ES-I3 (cell line): Measurements from ENCODE around the gene AGTRAP.
A peak's percentile ranks its signal among the peaks of the same experiment; 100 is the strongest.

Source experiments
- H3K36me3 ChIP-seq: 2 replicates; pipeline ENCODE4 v1.6.1; 2013; ENCODE audit warnings: mild to moderate bottlenecking, low read length, control low read depth, moderate library complexity; ENCODE audit not compliant: insufficient read depth
- H3K4me1 ChIP-seq: 2 replicates; pipeline ENCODE4 v1.6.1; 2013; ENCODE audit warnings: mild to moderate bottlenecking, control low read depth, low read length; ENCODE audit not compliant: insufficient read depth
- H3K9ac ChIP-seq: 2 replicates; pipeline ENCODE4 v1.6.1; 2013; ENCODE audit warnings: low read depth, mild to moderate bottlenecking, low read length, moderate library complexity
- H3K9me3 ChIP-seq: 2 replicates; pipeline ENCODE4 v1.6.1; 2013; ENCODE audit warnings: mild to moderate bottlenecking, low read length, moderate library complexity; ENCODE audit not compliant: control insufficient read depth, insufficient read depth

The AGTRAP gene

GRCh38 chr1:11719313-11720032 is 16.5 kb upstream of the AGTRAP start:
- Histone ChIP-seq H3K4me1 (peaks cover 3% of the 10 kb centered on the region; the same call in 1 of the 2 replicates), H3K9ac (peak overlapping the region; percentile 28; the same call in 1 of the 2 replicates), H3K9me3 (no peaks in the 10 kb centered on the region), H3K36me3 (no peaks in the 10 kb centered on the region)

DNA sequence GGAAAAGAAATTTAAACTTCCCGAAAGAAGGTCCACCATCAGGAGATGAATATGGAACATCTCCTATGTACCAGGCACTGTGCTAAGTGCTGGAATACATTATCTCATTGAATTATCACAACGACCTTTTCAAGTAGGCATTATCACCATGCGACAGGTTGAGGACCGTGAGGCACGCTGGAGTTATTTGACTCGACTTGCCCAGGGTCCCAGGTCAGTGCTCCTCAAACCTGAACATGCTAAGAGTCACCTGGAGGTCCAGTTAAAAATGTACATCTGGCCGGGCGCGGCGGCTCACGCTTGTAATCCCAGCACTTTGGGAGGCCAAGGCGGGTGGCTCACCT is 15.9 kb upstream of the AGTRAP start:
- Histone ChIP-seq H3K4me1 (peaks cover 3% of the 10 kb centered on the region; the same call in 1 of the 2 replicates), H3K9ac (no peak overlapping the region), H3K36me3 (no peaks in the 10 kb centered on the region), H3K9me3 (no peaks in the 10 kb centered on the region)

GRCh38 chr1:11720525-11720924 is 15.4 kb upstream of the AGTRAP start:
- Histone ChIP-seq H3K4me1 (peaks cover 8% of the 10 kb centered on the region), H3K9ac (no peak overlapping the region), H3K9me3 (no peaks in the 10 kb centered on the region), H3K36me3 (no peaks in the 10 kb centered on the region)

GRCh38 chr1:11721311-11721710 is 14.6 kb upstream of the AGTRAP start:
- H3K36me3 ChIP-seq: no peaks in the 10 kb centered on the region
- peaks cover 12% of the 10 kb centered on the region for H3K4me1 ChIP-seq
- H3K9ac ChIP-seq: no peak overlapping the region
- H3K9me3 ChIP-seq: no peaks in the 10 kb centered on the region

GRCh38 chr1:11722538-11722937 is 13.4 kb upstream of the AGTRAP start:
- Histone ChIP-seq H3K9me3 (no peaks in the 10 kb centered on the region), H3K36me3 (no peaks in the 10 kb centered on the region), H3K9ac (no peak overlapping the region), H3K4me1 (peaks cover 12% of the 10 kb centered on the region)

DNA sequence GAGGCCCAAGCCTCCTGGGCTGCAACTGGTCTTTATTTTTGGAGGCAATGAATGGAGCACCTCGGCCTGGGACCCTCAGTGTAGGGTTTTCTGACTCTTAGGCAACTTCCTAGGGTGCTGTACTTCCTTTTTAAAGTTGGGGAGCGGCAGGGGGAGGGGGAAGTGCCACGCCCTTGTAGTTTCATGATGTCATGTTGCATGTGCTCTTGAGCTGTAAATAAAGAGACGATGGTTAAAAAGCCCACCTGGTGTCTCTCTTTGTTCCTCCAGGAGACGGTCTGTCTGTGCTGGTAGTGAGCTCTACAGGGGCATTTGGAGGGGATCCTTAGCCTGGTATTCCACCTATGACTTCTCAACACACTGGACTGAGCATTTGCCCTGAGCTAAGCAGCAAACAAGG is 10.3 kb upstream of the AGTRAP start:
- Histone ChIP-seq H3K4me1 (peaks cover 26% of the 10 kb centered on the region), H3K9me3 (no peaks in the 10 kb centered on the region), H3K36me3 (no peaks in the 10 kb centered on the region), H3K9ac (0 out of 2 replicates have a peak overlapping the region, but pooled peaks have one; percentile 7)

- Histone ChIP-seq H3K4me1 (peaks cover 32% of the 10 kb centered on the region), H3K9me3 (no peaks in the 10 kb centered on the region), H3K9ac (no peak overlapping the region), H3K36me3 (no peaks in the 10 kb centered on the region)
Measured at GRCh38 chr1:11727119-11727518, 8.8 kb upstream of the AGTRAP start.

GRCh38 chr1:11728126-11728806 is 7.7 kb upstream of the AGTRAP start:
- no peaks in the 10 kb centered on the region for H3K36me3 ChIP-seq
- H3K9me3 ChIP-seq: no peaks in the 10 kb centered on the region
- peaks cover 35% of the 10 kb centered on the region for H3K4me1 ChIP-seq
- H3K9ac ChIP-seq: no peak overlapping the region

DNA sequence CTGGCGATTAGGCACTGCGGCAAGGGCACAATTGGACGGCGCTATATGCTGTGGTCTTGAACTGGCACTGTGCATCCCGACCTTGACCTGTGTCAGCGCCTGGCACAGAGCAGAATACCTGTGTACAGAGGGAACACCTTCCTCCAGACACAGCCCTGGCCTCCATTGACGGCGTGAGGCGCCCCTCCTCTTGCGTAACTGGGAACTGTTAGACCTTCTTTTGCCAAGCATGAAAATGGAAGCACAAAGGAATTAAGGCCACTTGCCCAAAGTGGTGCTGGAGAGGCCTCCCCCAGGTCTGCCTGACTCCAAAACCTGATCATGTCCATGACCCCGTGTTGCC is 6.8 kb upstream of the AGTRAP start:
- Histone ChIP-seq H3K9ac (no peak overlapping the region), H3K4me1 (peaks cover 35% of the 10 kb centered on the region), H3K36me3 (no peaks in the 10 kb centered on the region), H3K9me3 (no peaks in the 10 kb centered on the region)

DNA sequence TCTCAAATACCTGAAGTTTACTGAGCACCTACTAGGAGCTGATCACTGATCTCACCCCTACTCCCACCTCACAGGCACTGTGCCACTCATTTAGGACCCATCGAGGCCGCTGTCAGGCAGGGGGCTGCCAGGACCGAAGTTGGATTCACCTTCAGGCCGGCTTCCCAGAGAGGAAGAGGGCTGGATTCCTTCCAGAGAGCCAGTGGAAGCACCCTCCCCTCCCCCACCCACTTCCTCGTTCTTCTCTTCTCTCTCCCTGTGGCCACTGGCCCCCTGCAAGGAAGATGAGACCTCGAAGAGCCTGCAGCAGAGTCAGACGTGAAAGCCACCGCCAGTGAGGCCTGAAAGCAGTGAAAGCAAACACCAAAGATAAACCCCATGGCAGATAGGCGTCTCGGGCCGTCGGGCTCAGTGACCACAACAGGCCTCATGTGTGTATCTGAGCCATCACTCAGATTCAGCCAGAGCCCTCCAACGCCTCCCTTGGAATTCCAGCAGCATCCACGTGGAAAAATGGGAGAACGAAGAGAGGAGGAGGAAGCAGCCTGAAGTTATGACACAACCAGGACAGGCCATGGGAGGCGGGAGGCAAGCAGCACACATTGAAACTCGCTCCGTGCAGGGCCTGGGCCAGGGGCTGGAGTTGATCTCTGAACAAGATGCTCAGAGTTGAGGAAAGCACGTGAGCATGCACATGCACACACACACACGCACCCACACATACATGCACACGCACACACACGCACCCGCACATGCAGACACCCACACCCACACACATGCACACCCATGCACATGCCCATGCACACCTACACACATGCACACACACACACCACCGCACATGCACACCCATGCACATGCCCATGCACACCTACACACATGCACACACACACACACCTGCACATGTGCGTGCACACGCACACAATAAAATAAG is 6.2 kb upstream of the AGTRAP start:
- no peaks in the 10 kb centered on the region for H3K9me3 ChIP-seq
- H3K36me3 ChIP-seq: no peaks in the 10 kb centered on the region
- H3K4me1 ChIP-seq: peaks cover 35% of the 10 kb centered on the region
- H3K9ac ChIP-seq: no peak overlapping the region

DNA sequence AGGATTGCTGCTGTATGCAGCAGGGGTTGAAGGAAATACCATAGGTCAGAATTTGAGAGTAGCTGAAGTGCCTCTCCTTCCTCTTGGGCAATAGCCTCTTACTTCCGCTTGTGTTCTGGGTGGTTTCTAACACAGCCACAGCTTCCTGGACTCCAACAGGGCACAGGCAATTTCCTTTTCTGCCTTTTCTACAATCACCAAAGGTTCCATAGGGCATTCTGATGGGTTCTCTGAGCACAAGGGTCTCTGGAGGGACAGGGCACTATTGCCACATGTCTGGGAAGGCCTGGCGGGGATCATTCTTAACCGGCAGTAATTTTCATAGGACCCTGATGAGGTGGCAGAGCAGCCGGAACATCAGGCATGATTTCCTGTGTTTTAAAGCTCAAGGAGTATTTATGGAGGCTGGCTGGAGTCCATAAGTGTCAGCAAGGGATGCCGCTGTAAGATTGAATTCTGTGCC is 5.5 kb upstream of the AGTRAP start:
- no peaks in the 10 kb centered on the region for H3K9me3 ChIP-seq

DNA sequence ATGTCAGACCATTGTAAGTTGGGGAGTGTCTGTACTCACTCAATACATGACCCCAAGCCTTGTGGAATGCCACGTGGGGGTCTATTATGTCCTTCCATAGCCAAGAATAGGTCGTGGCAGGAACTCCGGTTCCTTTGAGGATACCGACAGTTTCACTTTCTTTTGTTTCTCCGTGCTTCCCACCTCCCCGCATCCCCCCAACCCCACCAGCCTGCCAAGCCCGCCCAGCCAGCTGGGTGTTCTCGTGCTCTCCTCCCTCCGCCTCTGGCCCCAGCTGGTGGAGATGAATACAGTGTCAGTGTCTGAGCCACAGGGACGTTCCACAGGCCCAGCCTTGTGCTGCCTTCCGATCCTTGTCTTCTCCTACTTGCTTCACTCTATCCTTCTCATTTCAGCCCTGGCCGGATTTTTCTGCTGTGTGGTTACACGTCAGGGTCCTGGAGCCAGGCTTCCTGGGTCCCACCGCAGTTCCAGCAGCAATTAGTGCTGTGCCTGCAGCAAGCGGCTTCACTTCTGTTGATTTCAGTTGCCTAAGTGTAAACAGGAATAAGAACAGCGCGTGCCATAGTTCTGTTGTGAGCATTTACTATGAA is 4.1 kb upstream of the AGTRAP start:
- Histone ChIP-seq H3K9ac (peak overlapping the region; percentile 15; the same call in 1 of the 2 replicates), H3K4me1 (peaks cover 27% of the 10 kb centered on the region), H3K9me3 (no peaks in the 10 kb centered on the region), H3K36me3 (no peaks in the 10 kb centered on the region)

More for the DNA sequence above, 5.5 kb upstream of the AGTRAP start:
- Histone ChIP-seq H3K36me3 (no peaks in the 10 kb centered on the region), H3K9ac (no peak overlapping the region), H3K4me1 (peaks cover 31% of the 10 kb centered on the region)

DNA sequence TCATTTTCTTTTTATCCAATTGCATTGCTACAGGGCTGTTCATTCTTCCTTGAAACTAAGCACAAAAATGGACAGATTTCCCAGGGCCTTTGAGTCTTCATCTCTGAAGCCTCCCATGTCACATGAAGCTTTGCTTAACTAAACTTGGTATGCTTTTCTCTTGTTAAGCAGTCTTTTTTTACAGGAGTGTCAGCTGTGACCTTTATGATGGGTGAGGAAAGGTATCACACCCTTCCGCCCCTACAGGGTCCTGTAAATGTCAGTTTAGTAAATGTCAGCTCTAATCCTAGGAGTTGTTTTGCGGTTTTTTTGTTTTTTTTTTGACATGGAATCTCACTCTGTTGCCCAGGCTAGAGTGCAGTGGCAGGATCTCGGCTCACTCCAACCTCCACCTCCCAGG is 2.6 kb upstream of the AGTRAP start:
- Histone ChIP-seq H3K9me3 (no peaks in the 10 kb centered on the region), H3K36me3 (no peaks in the 10 kb centered on the region), H3K9ac (no peak overlapping the region), H3K4me1 (peaks cover 35% of the 10 kb centered on the region)

DNA sequence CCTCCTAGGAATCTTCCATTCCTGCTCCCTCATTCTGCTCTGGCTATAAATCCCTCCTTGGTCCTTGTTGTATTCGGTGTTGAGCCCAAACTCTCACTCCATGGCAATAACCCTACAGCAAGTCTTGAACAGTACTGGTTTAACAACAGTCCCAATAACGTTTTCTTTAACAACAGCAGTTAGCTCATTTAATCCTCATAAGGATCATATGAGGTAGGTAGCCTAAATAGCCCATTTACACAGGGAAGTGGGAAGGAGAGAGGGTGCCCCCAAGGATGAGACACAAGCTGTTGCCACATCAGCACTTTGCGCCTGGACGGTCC is 444 bp upstream of the AGTRAP start:
- H3K9ac ChIP-seq: peak overlapping the region; percentile 96; the same call in 1 of the 2 replicates

More for the DNA sequence above, 444 bp upstream of the AGTRAP start:
- Histone ChIP-seq H3K36me3 (no peaks in the 10 kb centered on the region), H3K9me3 (no peaks in the 10 kb centered on the region), H3K4me1 (peaks cover 21% of the 10 kb centered on the region)
